Kidney tubule cell (primary cell): ENCODE data around the gene SPATA20.

Source experiments
- DNase-seq: peaks from one replicate; pipeline ENCODE4 v3.0.0-alpha.2; 2018; ENCODE audit warnings: low spot score

SPATA20 gene

GRCh38 chr17:50579399-50579798 is 32.4 kb downstream of the SPATA20 start:
- no peak for DNase-seq

- DNase-seq: no peak
Observed at GRCh38 chr17:50580646-50581045, 33.7 kb downstream of the SPATA20 start.

GRCh38 chr17:50581316-50581715 is 34.3 kb downstream of the SPATA20 start:
- DNase-seq: no peak

- DNase-seq: no peak
Observed at GRCh38 chr17:50582741-50583140, 35.8 kb downstream of the SPATA20 start.

- no peak for DNase-seq
Observed at GRCh38 chr17:50583641-50584040, 36.7 kb downstream of the SPATA20 start.

- DNase-seq: no peak
Observed at GRCh38 chr17:50584116-50584515, 37.1 kb downstream of the SPATA20 start.

- DNase-seq: no peak
Observed at GRCh38 chr17:50584749-50585148, 37.8 kb downstream of the SPATA20 start.

- DNase-seq: no peak
Observed at GRCh38 chr17:50585346-50585745, 38.4 kb downstream of the SPATA20 start.

GRCh38 chr17:50585891-50586290 is 38.9 kb downstream of the SPATA20 start:
- no peak for DNase-seq

GRCh38 chr17:50586421-50587247 is 39.7 kb downstream of the SPATA20 start:
- no peak for DNase-seq

- no peak for DNase-seq
Observed at GRCh38 chr17:50587571-50587970, 40.6 kb downstream of the SPATA20 start.

GRCh38 chr17:50588391-50589049 is 41.5 kb downstream of the SPATA20 start:
- no peak for DNase-seq

GRCh38 chr17:50589095-50589705 is 42.2 kb downstream of the SPATA20 start:
- no peak for DNase-seq

- DNase-seq: no peak
Observed at GRCh38 chr17:50590946-50591737, 44.2 kb downstream of the SPATA20 start.

- peak; percentile 25 for DNase-seq
Observed at GRCh38 chr17:50593321-50593720, 46.3 kb downstream of the SPATA20 start.

- no peak for DNase-seq
Observed at GRCh38 chr17:50594128-50594823, 47.3 kb downstream of the SPATA20 start.

- DNase-seq: no peak
Observed at GRCh38 chr17:50594892-50595291, 47.9 kb downstream of the SPATA20 start.

GRCh38 chr17:50596191-50597037 is 49.4 kb downstream of the SPATA20 start:
- no peak for DNase-seq

GRCh38 chr17:50598487-50598886 is 51.5 kb downstream of the SPATA20 start:
- no peak for DNase-seq

- DNase-seq: no peak
Observed at GRCh38 chr17:50599606-50600005, 52.6 kb downstream of the SPATA20 start.
